Pancreas (tissue), 10 donors: ENCODE data around the gene LTBP2. TPM values are rescaled to one million over a fixed set of nuclear protein-coding genes. Genes with fewer than 3 reads are reported as not detected.

Experiments used
- ATAC-seq, 4 donors: fragments of 200-7000 bp; cut with Tn5 transposase; one replicate each; pipeline versions ENCODE4 v1.8.0 to v1.9.1; 2020; ENCODE audit warnings: mild to moderate bottlenecking in 4 of 4, moderate library complexity in 4 of 4
- DNase-seq, 6 donors: peaks; one replicate each; pipeline ENCODE4 v3.0.0-alpha.2; 2020
- FAIRE-seq: peaks from 2 replicates; lab custom pipeline; 2012; peaks lifted over from hg19 to GRCh38; lab: Jason Lieb, UNC
- H3K27ac ChIP-seq, 4 donors: fragments of 200-600 bp; sonication (generic); 1 replicate in 3 of 4; 2 replicates in 1 of 4; pipeline versions ENCODE4 v1.5.0 to v1.8.0; 2020
- H3K27me3 ChIP-seq, 4 donors: fragments of 200-600 bp; one replicate each; pipeline ENCODE4 v1.8.0; 2021
- H3K36me3 ChIP-seq, 3 donors: fragments of 200-600 bp; sonication (generic) in 1 of 3; one replicate each; pipeline versions ENCODE4 v1.5.0 to v1.8.0; 2020 to 2021
- H3K4me1 ChIP-seq, 3 donors: fragments of 200-600 bp; one replicate each; pipeline ENCODE4 v1.8.0; 2021
- H3K4me3 ChIP-seq, 4 donors: fragments of 200-600 bp; sonication (generic) in 2 of 4; one replicate each; pipeline versions ENCODE4 v1.5.0 to v1.8.0; 2020 to 2021
- H3K9me3 ChIP-seq, 4 donors: fragments of 200-600 bp; one replicate each; pipeline ENCODE4 v1.8.0; 2021
- CTCF ChIP-seq, 4 donors: fragments of 200-600 bp; sonication (generic) in 3 of 4; IDR thresholded peaks; one replicate each; pipeline versions ENCODE4 v1.5.0 to v1.8.0; 2021; ENCODE audit warnings: antibody characterized with exemption in 4 of 4
- WGBS, 2 donors: extraction: QIAGEN DNeasy Blood & Tissue Kit; methylation state at CpG; one replicate each; pipeline ENCODE4 v1.1.7; 2013; 5-methylcytosine and 5-hydroxymethylcytosine counted together
- intact Hi-C, 3 donors: fragments of 100-400 bp; cut with DNase I; formaldehyde crosslinking; loops; one replicate each; pipeline versions ENCODE4 v1.11.1 to v1.14.2; 2022
- polyA plus RNA-seq, 2 donors: library from polyadenylated mRNA; stranded (reverse); fragments of 200-250 nt; gene quantifications; one replicate each; pipeline ENCODE4 v1.2.3, GENCODE V29; 2013
- total RNA-seq, 6 donors: library from RNA; stranded (reverse); fragmentation: NEBNext Ultra II Directional in 4 of 6; extraction: Animal tissue kit (Norgen Biotek cat#: 25700) in 4 of 6; gene quantifications; one replicate each; pipeline versions ENCODE4 v1.2.1 to v1.2.4, GENCODE V29; 2021 to 2023
- donor health status: healthy with polysubstance abuse.
- donor health status: DM: no; HTN: no; CAD: no; lungs with moderate emphysema.
- donor health status: DM: no; HTN: no; CAD: no.
- donor health status: control.
- donor health status: control.
- donor health status: Bipolar disorder and iron deficiency.
- donor health status: DM: yes; HTN: yes; CAD: no.
- donor health status: DM: no; HTN: no; CAD: no.
- donor health status: DM: no; HTN: no; CAD: no.
- donor health status: DM: yes; HTN: yes; CAD: no.

The LTBP2 gene
- total and polyA plus RNA-seq, 8 donors = 1.8 to 18.1 (median 4.7) TPM

- WGBS, 2 donors = 87 to 89% methylated on average over 12 of the region's 12 CpGs
- no peak for ATAC-seq
- intact Hi-C loops = no loop called here
These were observed 32.4 kb downstream of the LTBP2 start for GRCh38 chr14:74579447-74580274.

GRCh38 chr14:74578479-74578878 is 33.6 kb downstream of the LTBP2 start:
- intact Hi-C loops = no loop called here

More at GRCh38 chr14:74579447-74580274, 32.4 kb downstream of the LTBP2 start:
- peaks cover 0 to 8% (median 5%) of the 10 kb centered on the region in 3 donors for H3K4me1 ChIP-seq
- no peak for FAIRE-seq
- no peak overlapping the region for H3K4me3 ChIP-seq
- peak in 1 of 6 donors; percentile 6 for DNase-seq
- no peaks in the 10 kb centered on the region for H3K36me3 ChIP-seq
- no peak overlapping the region for H3K27ac ChIP-seq
- no peak for TF ChIP-seq CTCF (IDR thresholded peaks at IDR 0.05)
- H3K9me3 ChIP-seq = no peaks in the 10 kb centered on the region
- no peaks in the 10 kb centered on the region for H3K27me3 ChIP-seq

GRCh38 chr14:74577948-74578275 is 34.1 kb downstream of the LTBP2 start:
- no peaks in the 10 kb centered on the region for H3K36me3 ChIP-seq
- H3K4me3 ChIP-seq = no peak overlapping the region
- ATAC-seq (no peak), DNase-seq (no peak), FAIRE-seq (no peak)
- H3K27me3 ChIP-seq = no peaks in the 10 kb centered on the region
- no peak overlapping the region for H3K27ac ChIP-seq
- WGBS, 2 donors = 96 to 98% methylated on average over 3 of the region's 3 CpGs
- H3K4me1 ChIP-seq = no peaks in the 10 kb centered on the region
- H3K9me3 ChIP-seq = no peaks in the 10 kb centered on the region
- intact Hi-C loops = no loop called here
- no peak for TF ChIP-seq CTCF (IDR thresholded peaks at IDR 0.05)

More at GRCh38 chr14:74578479-74578878, 33.6 kb downstream of the LTBP2 start:
- Histone ChIP-seq H3K4me3 (no peak overlapping the region), H3K27me3 (no peaks in the 10 kb centered on the region), H3K27ac (no peak overlapping the region), H3K9me3 (no peaks in the 10 kb centered on the region), H3K36me3 (no peaks in the 10 kb centered on the region), H3K4me1 (peaks cover 0 to 3% (median 2%) of the 10 kb centered on the region in 3 donors)
- TF ChIP-seq CTCF (IDR thresholded peaks at IDR 0.05) = no peak
- DNase-seq = no peak
- ATAC-seq = no peak
- no peak for FAIRE-seq
- WGBS, 2 donors = 66 to 68% methylated on average over 5 of the region's 5 CpGs

- TF ChIP-seq CTCF (IDR thresholded peaks at IDR 0.05) = no peak
- Histone ChIP-seq H3K27me3 (no peaks in the 10 kb centered on the region), H3K9me3 (no peaks in the 10 kb centered on the region), H3K4me3 (no peak overlapping the region), H3K36me3 (no peaks in the 10 kb centered on the region), H3K27ac (no peak overlapping the region), H3K4me1 (no peaks in the 10 kb centered on the region)
- DNase-seq (no peak), FAIRE-seq (no peak), ATAC-seq (peak in 1 of 4 donors; percentile 26)
- WGBS, 2 donors = 81 to 84% methylated on average over 11 of the region's 11 CpGs
- intact Hi-C loops = no loop called here
These were observed 34.6 kb downstream of the LTBP2 start for GRCh38 chr14:74577247-74577947.
